HG03439 (cell line): ENCODE measurements around the gene DPP4.
"Not testable (repeated sequence)": the region's sequence is repeated elsewhere in the genome, so short reads cannot be mapped to it uniquely, and the experiment has no call there.

ENCODE experiments used
- ATAC-seq: cut with Tn5 transposase; IDR thresholded peaks from one replicate; pipeline ENCODE4 v1.9.1; 2021; ENCODE audit warnings: mild to moderate bottlenecking, moderate library complexity; ENCODE audit not compliant: unreplicated experiment

Gene DPP4

DNA sequence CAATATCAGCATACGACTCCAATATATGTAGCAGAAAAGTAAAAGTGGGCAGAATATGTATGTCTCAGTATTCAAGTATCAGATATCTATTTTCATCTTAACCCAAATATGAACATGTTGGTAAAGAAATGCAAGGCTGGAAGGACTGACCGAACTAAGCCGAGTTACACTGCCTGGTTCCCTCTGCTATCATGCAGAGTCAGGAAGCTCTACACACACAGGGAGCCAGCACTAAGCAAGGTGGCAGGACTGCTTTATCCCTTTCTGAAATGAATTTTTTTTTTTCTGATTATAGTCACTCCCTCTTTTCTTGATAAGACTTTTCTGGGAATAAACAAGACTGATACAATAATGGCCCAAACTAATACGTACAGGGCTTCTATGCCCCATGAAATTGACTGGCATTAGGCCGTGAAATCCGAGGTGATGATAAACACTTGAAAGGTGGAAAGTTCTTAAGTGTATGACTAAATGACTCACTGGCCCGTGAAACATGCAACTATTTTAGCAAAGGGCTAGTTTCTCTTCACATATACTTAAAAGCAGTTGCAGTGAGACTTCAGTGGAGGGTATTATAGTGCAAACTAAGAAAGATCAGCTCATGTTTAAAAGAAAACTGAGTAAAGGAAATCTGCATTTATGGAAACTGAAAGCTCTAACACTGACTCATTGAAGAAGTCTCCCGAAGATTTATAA is 14.9 kb downstream of the DPP4 start:
- ATAC-seq: peak; percentile 90

GRCh38 chr2:162057426-162057825 is 16.6 kb downstream of the DPP4 start:
- no peak for ATAC-seq

DNA sequence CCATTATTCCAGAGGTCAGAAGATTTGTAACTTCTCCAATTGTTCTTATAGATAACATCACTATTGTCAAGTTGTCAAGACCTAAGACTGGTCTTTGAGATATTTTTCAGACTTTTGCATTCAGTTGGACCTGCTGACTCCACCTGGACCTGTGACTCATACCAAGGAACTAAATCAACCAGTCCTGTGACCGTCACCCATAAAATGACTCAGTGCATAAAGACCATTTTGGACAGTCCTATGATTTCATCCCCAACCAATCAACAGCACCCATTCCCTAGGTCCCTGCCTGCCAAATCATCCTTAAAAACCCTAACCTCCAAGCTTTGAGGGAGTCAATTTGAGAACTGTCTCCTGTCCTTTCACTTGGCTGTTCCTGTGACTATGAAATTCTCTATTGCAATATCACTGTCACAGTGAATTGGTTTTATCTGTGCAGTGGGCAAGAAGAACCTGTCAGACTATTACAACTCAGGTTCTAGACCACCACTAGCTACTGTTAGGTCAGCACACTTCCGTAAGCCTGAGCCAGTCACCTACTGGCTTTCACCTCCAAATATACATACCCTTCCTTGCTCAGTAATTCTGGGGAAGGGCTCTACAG is 17.1 kb downstream of the DPP4 start:
- ATAC-seq: no peak

DNA sequence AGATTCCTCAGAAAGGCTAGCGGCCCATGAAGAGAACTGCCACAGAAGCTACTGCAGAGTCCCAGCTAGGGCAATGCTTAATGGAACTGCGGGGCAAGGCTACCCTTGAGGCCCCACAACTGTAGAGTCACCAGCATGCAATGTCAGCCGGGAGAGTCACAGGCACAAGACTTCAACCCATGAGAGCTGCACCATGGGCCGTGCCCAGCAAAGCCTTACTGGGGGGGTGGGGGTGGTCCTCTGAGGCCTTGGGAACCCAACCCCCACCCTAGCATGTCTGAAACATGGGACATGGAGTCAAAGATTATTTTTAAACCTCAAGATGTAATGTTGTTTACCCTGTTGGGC is 20.2 kb downstream of the DPP4 start:
- ATAC-seq: no peak

DNA sequence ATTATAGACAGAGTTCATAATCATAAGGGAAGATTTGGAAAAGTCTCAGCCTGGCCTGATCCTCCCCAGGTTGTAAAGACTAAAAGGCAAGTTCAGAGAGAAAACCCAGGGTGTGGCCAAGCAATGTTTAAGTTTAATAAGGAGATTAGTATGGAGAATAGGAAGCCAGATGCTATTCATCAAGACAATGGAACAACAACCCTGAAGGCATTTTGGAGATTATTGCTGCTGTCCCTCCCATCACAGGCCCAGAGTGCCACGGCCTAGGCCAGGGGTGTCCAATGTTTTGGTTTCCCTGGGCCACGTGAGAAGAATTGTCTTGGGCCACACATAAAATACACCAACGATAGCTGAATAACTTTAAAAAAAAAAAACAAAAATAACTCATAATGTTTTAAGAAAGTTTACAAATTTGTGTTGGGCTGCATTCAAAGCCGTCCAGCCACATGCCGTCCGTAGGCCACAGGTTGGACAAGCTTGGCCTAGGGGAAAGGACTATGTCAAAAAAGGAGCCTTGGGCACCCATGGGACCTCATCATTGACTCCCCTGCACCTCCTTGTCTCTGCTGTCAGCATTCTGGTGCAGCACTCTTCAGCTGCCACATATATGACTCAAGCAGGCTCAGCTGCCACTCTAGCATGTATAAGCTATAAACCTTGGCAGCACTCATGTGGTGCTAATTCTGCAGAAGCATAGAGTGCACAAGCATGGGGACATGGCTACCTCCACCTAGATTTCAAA is 20.8 kb downstream of the DPP4 start:
- no peak for ATAC-seq

- ATAC-seq: no peak
Measured at GRCh38 chr2:162050513-162050961, 23.5 kb downstream of the DPP4 start.

GRCh38 chr2:162049089-162049488 is 24.9 kb downstream of the DPP4 start:
- not testable (repeated sequence) for ATAC-seq

- no peak for ATAC-seq
Measured at GRCh38 chr2:162044586-162044985, 29.4 kb downstream of the DPP4 start.

DNA sequence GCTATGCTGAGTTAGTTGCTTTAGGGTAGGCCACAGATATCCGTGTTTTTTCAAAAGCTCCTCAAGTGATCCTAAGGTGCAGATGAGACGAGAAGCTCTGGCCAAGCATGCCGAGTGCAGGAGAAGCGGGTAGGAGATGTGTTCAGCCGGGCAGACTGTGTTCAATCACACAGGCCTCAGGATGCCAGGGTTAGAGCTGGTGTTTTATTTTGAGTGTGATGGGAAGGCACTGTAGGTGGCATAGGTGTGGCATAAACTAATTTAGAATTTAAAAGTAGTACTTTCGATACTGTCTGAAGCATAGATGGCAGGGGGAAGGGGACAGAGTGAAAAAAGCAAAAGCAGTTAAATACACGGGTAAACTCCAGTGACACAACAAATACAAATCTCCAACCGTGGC is 30.9 kb downstream of the DPP4 start:
- ATAC-seq: no peak

DNA sequence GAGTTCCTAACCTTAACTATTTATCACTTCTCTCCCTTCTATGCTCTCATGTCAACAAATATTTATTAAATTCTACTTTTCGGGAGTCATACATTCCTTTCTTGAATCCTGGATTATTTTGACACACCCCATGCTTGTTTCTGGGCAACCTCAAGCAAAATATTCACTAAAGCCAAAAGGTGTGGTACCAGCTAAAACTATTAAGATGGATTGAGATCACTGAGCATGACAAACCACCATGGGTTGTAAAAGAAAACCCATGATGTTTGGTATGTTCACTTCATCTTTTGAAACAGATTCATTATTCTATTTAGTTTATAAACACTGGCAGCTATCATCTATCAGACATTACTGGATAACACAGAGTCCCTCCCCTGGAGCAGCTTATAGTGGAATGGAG is 32.5 kb downstream of the DPP4 start:
- no peak for ATAC-seq

DNA sequence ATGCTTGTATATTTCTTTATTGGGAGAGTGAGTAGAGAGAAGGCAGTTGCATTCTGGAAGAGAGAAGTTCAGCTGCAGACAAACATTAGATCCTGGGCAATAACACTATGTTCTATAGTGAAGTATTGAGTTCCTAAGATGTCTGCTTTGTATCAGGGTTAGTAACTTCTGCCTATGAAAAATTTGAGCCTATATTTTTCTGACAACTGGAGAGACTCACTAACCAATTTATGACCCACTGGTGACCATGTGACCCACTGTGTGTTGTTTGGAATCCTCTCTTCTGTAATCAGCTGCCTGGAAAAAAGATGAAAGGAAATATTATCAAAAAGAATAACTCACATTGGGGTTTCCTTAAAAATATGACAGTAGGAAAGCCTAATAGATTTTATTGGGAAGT is 35.3 kb downstream of the DPP4 start:
- no peak for ATAC-seq

DNA sequence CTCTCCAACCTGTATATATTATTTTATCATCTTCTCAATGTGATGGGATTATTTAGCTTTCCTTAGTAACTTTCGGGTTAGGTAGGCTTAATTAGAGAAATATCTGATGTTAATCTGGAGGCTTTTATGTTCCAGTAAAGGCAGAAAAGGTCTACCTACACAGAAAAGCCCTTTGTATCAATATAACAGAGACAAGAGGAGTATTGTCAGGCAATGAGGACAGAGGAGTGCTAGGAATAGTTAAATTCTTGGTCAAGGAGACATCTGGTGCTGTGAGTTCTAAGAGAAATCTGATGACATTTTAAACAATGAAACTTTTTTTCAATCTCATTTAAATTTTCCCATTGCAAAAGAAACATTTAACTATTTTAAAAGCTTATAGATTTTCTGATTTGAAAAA is 36.1 kb downstream of the DPP4 start:
- ATAC-seq: no peak

- no peak for ATAC-seq
Measured at GRCh38 chr2:162037028-162037795, 36.8 kb downstream of the DPP4 start.

GRCh38 chr2:162035981-162036380 is 38.0 kb downstream of the DPP4 start:
- no peak for ATAC-seq

DNA sequence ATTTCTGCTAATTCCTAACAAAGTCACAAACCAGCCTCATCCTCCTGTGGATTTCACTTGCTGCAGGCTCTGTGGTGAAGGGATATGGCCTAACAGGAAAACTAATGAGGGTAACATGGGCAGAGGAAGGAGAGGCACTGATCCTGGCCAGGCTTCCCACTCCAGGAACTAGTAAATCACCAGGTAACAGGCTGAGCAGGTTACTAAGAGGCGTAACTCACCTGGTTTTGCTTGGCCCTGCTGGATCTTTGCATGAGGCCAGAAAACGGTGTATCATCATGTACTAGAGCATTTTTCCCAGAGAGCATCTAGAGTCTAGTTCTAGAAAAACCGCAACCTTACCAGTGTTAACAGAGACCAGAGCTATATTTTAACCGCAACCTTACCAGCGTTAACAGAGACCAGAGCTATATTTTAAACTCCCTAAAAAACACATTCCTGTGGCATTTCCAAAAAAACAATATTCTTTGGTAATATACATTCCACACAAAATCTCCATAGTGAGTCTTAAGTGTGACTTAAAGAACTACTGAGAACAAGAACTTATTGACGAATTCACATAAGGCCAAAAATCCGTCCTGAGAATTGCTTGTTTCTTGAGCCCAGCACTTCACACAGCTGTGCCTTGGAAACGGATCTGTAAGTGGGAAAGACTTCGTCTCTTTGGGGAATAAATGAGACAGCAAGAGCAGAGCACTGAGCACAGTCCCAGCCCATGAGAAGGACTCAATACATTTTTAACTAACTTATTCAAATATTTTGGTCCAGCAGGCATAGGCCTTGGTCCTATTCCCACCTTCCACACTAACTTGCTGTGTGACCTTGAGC is 43.4 kb downstream of the DPP4 start:
- no peak for ATAC-seq

DNA sequence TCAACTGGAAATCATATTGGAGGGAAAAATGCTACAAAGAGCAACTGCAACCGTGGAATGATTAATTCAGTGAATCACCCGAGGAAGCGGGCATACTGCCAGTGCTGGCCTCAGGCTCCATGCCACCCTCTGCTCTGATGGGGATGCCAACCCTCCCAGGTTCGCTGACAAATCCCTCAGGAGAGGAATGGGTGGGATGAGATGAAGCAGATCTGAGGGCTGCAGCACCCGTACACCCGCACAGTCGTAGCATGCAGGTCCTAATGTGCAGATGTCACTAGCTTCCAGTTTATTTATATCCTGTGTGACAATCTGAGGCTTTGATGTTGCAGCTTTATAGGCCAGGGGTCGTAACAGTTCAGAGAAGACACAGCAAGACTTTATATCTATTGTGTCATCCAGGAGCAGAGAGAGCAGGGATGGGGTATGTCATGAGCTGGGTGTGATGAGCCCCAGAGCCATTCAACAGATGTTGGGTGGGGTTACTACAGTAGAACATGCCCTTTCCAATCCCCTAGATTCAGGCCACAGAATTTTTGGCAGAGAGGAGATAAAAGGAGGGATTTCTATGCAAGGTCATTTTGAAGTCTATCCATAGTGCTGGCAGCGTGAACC is 44.6 kb downstream of the DPP4 start:
- ATAC-seq: no peak

GRCh38 chr2:162028511-162028910 is 45.5 kb downstream of the DPP4 start:
- no peak for ATAC-seq

DNA sequence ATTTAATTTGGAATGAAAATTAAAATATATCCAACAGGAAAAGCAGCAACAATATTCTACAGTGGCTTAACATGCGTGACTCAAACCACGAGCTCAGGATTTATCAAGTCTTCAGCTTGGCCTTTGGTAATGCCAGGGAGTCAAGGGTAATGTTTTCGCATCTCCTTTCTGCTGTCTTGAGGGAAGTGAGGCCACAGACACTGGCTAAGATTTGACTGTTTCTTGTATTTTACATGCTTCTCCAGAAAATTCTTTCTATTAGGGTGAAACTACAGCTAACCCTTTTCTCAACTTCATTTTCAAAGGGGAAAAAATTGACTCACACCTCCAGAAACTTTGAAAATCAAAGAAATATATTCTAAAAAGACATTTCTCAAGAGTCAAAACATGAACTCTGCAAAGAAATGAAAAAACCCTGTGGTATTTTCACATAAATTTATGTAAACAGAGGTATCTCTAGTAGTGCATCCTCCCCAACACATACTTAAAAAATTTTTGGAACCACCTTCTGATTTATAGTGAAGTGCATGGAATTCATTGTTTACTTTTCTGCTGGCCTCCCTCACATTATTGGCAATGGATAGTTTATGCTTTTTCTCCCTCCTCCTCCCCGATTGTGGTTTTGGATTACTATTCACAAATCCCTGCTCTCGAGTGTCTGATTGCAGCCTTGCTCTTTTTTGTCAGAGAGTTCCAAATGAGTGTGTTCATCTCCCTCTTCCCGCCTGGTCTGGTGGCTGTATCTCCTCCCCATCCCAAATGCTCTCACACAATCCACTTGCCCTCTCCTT is 48.7 kb downstream of the DPP4 start:
- no peak for ATAC-seq

GRCh38 chr2:162022290-162022945 is 51.6 kb downstream of the DPP4 start:
- no peak for ATAC-seq
